Measurements from ENCODE around the gene NUDT14.

DNA sequence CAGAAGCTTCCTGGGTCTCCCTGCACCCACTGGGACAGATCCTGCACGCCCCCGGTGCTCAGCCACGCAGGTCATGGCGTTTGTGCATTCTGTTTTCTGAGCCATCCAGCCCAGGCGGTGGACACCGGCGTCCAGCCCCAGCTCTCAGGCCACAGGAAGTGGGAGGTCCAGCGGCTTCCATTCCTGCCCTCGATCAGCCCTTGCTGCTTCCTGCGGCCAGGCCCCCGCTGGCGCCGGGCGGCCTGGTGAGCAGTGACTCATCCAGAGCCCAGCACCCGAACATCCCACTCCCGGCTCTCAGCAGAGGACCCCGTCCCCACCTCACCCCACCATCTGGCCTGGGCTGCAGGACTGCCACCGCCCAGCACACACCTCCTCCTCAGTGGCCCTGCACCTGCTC lies 18.0 kb upstream of the NUDT14 start:
- TF ChIP-seq EZH2 (IDR thresholded peaks at IDR 0.05; ENCODE audit: low read depth, unreplicated experiment) (no peak), ZNF331 (CRISPR knock-in tag; IDR thresholded peaks at IDR 0.05; ENCODE audit: low read depth) (no peak), CREB1 (CRISPR knock-in tag; IDR thresholded peaks at IDR 0.05; ENCODE audit: low read depth) (no peak), POLR2AphosphoS5 (IDR thresholded peaks at IDR 0.05; ENCODE audit: low read depth) (no peak), STAT1 (IDR thresholded peaks at IDR 0.05; ENCODE audit: unreplicated experiment) (no peak), EZH2phosphoT487 (IDR thresholded peaks at IDR 0.05; ENCODE audit: unreplicated experiment) (no peak), NANOG (IDR thresholded peaks at IDR 0.05; ENCODE audit: borderline replicate concordance) (no peak), JUNB (IDR thresholded peaks at IDR 0.05; ENCODE audit: unreplicated experiment) (no peak), ZNF114 (CRISPR knock-in tag; IDR thresholded peaks at IDR 0.05) (no peak)
- TF ChIP-seq, protein P1, sequence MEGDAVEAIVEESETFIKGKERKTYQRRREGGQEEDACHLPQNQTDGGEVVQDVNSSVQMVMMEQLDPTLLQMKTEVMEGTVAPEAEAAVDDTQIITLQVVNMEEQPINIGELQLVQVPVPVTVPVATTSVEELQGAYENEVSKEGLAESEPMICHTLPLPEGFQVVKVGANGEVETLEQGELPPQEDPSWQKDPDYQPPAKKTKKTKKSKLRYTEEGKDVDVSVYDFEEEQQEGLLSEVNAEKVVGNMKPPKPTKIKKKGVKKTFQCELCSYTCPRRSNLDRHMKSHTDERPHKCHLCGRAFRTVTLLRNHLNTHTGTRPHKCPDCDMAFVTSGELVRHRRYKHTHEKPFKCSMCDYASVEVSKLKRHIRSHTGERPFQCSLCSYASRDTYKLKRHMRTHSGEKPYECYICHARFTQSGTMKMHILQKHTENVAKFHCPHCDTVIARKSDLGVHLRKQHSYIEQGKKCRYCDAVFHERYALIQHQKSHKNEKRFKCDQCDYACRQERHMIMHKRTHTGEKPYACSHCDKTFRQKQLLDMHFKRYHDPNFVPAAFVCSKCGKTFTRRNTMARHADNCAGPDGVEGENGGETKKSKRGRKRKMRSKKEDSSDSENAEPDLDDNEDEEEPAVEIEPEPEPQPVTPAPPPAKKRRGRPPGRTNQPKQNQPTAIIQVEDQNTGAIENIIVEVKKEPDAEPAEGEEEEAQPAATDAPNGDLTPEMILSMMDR (conservative IDR thresholded peaks at IDR 0.05; ENCODE audit: low read depth in 2 of 2), result no peak
- TF ChIP-seq, protein P2, sequence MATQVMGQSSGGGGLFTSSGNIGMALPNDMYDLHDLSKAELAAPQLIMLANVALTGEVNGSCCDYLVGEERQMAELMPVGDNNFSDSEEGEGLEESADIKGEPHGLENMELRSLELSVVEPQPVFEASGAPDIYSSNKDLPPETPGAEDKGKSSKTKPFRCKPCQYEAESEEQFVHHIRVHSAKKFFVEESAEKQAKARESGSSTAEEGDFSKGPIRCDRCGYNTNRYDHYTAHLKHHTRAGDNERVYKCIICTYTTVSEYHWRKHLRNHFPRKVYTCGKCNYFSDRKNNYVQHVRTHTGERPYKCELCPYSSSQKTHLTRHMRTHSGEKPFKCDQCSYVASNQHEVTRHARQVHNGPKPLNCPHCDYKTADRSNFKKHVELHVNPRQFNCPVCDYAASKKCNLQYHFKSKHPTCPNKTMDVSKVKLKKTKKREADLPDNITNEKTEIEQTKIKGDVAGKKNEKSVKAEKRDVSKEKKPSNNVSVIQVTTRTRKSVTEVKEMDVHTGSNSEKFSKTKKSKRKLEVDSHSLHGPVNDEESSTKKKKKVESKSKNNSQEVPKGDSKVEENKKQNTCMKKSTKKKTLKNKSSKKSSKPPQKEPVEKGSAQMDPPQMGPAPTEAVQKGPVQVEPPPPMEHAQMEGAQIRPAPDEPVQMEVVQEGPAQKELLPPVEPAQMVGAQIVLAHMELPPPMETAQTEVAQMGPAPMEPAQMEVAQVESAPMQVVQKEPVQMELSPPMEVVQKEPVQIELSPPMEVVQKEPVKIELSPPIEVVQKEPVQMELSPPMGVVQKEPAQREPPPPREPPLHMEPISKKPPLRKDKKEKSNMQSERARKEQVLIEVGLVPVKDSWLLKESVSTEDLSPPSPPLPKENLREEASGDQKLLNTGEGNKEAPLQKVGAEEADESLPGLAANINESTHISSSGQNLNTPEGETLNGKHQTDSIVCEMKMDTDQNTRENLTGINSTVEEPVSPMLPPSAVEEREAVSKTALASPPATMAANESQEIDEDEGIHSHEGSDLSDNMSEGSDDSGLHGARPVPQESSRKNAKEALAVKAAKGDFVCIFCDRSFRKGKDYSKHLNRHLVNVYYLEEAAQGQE (IDR thresholded peaks at IDR 0.05; ENCODE audit: unreplicated experiment), result no peak
- TF ChIP-seq, protein P3, sequence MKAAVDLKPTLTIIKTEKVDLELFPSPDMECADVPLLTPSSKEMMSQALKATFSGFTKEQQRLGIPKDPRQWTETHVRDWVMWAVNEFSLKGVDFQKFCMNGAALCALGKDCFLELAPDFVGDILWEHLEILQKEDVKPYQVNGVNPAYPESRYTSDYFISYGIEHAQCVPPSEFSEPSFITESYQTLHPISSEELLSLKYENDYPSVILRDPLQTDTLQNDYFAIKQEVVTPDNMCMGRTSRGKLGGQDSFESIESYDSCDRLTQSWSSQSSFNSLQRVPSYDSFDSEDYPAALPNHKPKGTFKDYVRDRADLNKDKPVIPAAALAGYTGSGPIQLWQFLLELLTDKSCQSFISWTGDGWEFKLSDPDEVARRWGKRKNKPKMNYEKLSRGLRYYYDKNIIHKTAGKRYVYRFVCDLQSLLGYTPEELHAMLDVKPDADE (IDR thresholded peaks at IDR 0.05), result no peak
